ENCODE results near the gene OR8K5. TPM values are rescaled to one million over a fixed set of nuclear protein-coding genes. Genes with fewer than 3 reads are reported as not detected.

The OR8K5 gene
- total RNA-seq, 1 experiment from 2014 or later = not detected

DNA sequence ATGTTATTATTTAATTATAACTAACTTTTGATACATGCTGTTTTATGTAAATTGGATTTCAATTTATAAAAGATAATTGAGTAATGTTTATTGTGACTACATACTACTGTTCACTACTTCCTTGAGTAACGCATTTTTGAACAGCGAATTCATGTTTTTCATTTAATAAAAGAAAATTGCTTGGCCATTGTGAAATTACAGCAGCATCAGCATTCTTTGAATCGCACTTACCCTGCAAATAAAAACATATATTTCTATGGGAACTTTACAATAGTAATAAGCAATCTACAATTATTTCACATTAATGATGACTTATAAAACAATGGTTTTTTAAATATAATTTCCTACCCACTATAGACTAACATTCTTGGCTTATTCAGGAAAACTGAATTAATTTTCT lies 36.6 kb upstream of the OR8K5 start:
- ChIA-PET POLR2A (ENCODE audit: unreplicated experiment) (no interaction called here), CTCF (no interaction called here)
- DNase-seq (no peak), ATAC-seq (no peak)
- TF ChIP-seq EZH2 (IDR thresholded peaks at IDR 0.05; ENCODE audit: low read length, unreplicated experiment) (no peak), EZH2phosphoT487 (IDR thresholded peaks at IDR 0.05; ENCODE audit: borderline replicate concordance, low read length) (no peak)
- TF ChIP-seq, protein P1, sequence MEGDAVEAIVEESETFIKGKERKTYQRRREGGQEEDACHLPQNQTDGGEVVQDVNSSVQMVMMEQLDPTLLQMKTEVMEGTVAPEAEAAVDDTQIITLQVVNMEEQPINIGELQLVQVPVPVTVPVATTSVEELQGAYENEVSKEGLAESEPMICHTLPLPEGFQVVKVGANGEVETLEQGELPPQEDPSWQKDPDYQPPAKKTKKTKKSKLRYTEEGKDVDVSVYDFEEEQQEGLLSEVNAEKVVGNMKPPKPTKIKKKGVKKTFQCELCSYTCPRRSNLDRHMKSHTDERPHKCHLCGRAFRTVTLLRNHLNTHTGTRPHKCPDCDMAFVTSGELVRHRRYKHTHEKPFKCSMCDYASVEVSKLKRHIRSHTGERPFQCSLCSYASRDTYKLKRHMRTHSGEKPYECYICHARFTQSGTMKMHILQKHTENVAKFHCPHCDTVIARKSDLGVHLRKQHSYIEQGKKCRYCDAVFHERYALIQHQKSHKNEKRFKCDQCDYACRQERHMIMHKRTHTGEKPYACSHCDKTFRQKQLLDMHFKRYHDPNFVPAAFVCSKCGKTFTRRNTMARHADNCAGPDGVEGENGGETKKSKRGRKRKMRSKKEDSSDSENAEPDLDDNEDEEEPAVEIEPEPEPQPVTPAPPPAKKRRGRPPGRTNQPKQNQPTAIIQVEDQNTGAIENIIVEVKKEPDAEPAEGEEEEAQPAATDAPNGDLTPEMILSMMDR (conservative IDR thresholded peaks at IDR 0.05; ENCODE audit: low read depth, low read length) = no peak
- H3K9ac ChIP-seq (ENCODE audit: low read length) = no peak overlapping the region
- no peaks in the 10 kb centered on the region for H3F3A ChIP-seq (ENCODE audit: low read length, unreplicated experiment)
- no peaks in the 10 kb centered on the region for H3K79me2 ChIP-seq (ENCODE audit: low read length)
- no peak overlapping the region for H2AFZ ChIP-seq (ENCODE audit: low read length)
- H3K27ac ChIP-seq (ENCODE audit: low read length) = no peak overlapping the region
- H3K4me3 ChIP-seq (ENCODE audit: low read length) = no peak overlapping the region
- intact Hi-C loops (cut with micrococcal nuclease) = no loop called here
- H3K9me3 ChIP-seq (ENCODE audit: low read length) = peaks cover 34% of the 10 kb centered on the region
- H3K4me2 ChIP-seq (ENCODE audit: low read length) = no peak overlapping the region
- no peaks in the 10 kb centered on the region for H4K20me1 ChIP-seq (ENCODE audit: low read length)
- no peaks in the 10 kb centered on the region for H3K36me3 ChIP-seq (ENCODE audit: low read depth, low read length)
- H3K9me2 ChIP-seq (replicated peaks; ENCODE audit: low read length) = no peaks in the 10 kb centered on the region
- no peaks in the 10 kb centered on the region for H3K4me1 ChIP-seq (ENCODE audit: insufficient read depth, low read length)
- BruUV-seq (replicated peaks) = no TSS peak
- H3K27me3 ChIP-seq (ENCODE audit: low read length) = no peaks in the 10 kb centered on the region

DNA sequence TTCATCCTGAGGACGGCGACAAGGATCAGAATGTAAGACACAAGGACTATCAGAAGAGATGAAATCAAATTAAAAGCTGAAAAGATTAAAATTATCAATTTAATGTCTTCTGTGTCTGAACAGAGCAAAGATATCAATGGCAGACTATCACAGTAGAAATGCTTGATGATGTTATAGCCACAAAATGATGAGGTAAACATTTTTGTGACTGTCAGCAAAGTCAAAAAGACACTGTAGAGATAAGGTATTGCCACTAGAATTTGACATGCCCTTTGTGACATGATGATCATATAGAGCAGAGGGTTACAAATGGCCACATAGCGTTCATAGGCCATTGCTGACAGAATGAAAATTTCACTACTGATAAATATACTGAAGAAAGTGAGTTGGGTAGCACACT lies 28.5 kb upstream of the OR8K5 start:
- Histone ChIP-seq H3K9me2 (replicated peaks; ENCODE audit: low read length) (no peaks in the 10 kb centered on the region), H3K27ac (ENCODE audit: low read length) (no peak overlapping the region), H3K4me3 (ENCODE audit: low read length) (no peak overlapping the region), H3K9ac (ENCODE audit: low read length) (no peak overlapping the region), H3K36me3 (ENCODE audit: low read depth, low read length) (no peaks in the 10 kb centered on the region), H3K9me3 (ENCODE audit: low read length) (peaks cover 16% of the 10 kb centered on the region), H3F3A (ENCODE audit: low read length, unreplicated experiment) (no peaks in the 10 kb centered on the region), H2AFZ (ENCODE audit: low read length) (no peak overlapping the region), H3K4me2 (ENCODE audit: low read length) (no peak overlapping the region), H3K4me1 (ENCODE audit: insufficient read depth, low read length) (no peaks in the 10 kb centered on the region), H4K20me1 (ENCODE audit: low read length) (no peaks in the 10 kb centered on the region), H3K79me2 (ENCODE audit: low read length) (no peaks in the 10 kb centered on the region), H3K27me3 (ENCODE audit: low read length) (no peaks in the 10 kb centered on the region)
- ATAC-seq (no peak), DNase-seq (no peak)
- no TSS peak for BruUV-seq (replicated peaks)
- intact Hi-C loops (cut with micrococcal nuclease) = no loop called here
- ChIA-PET POLR2A (ENCODE audit: unreplicated experiment) (no interaction called here), CTCF (no interaction called here)
- no peak for TF ChIP-seq EZH2phosphoT487 (IDR thresholded peaks at IDR 0.05; ENCODE audit: borderline replicate concordance, low read length)
- TF ChIP-seq, protein P1 (conservative IDR thresholded peaks at IDR 0.05; ENCODE audit: low read depth, low read length) = no peak
- TF ChIP-seq EZH2 (IDR thresholded peaks at IDR 0.05; ENCODE audit: low read length, unreplicated experiment) = no peak

GRCh38 chr11:56183459-56183858 lies 23.3 kb upstream of the OR8K5 start:
- POLR2A ChIA-PET (ENCODE audit: unreplicated experiment) = no interaction called here
- no peak for ATAC-seq
- TF ChIP-seq, protein P1 (conservative IDR thresholded peaks at IDR 0.05; ENCODE audit: low read depth, low read length) = no peak
- TF ChIP-seq EZH2 (IDR thresholded peaks at IDR 0.05; ENCODE audit: low read length, unreplicated experiment) = no peak
- no peak for TF ChIP-seq EZH2phosphoT487 (IDR thresholded peaks at IDR 0.05; ENCODE audit: borderline replicate concordance, low read length)

More at GRCh38 chr11:56183459-56183858, 23.3 kb upstream of the OR8K5 start:
- H3K9ac ChIP-seq (ENCODE audit: low read length) = no peak overlapping the region
- BruUV-seq (replicated peaks) = no TSS peak
- H3F3A ChIP-seq (ENCODE audit: low read length, unreplicated experiment) = no peaks in the 10 kb centered on the region
- CTCF ChIA-PET = no interaction called here
- intact Hi-C loops (cut with micrococcal nuclease) = no loop called here
- no peaks in the 10 kb centered on the region for H3K36me3 ChIP-seq (ENCODE audit: low read depth, low read length)
- H4K20me1 ChIP-seq (ENCODE audit: low read length) = no peaks in the 10 kb centered on the region
- H3K27me3 ChIP-seq (ENCODE audit: low read length) = no peaks in the 10 kb centered on the region
- no peak overlapping the region for H2AFZ ChIP-seq (ENCODE audit: low read length)
- H3K9me2 ChIP-seq (replicated peaks; ENCODE audit: low read length) = no peaks in the 10 kb centered on the region
- peaks cover 21% of the 10 kb centered on the region for H3K9me3 ChIP-seq (ENCODE audit: low read length)
- H3K27ac ChIP-seq (ENCODE audit: low read length) = no peak overlapping the region
- no peak for DNase-seq
- no peaks in the 10 kb centered on the region for H3K79me2 ChIP-seq (ENCODE audit: low read length)
- no peak overlapping the region for H3K4me3 ChIP-seq (ENCODE audit: low read length)
- H3K4me1 ChIP-seq (ENCODE audit: insufficient read depth, low read length) = no peaks in the 10 kb centered on the region
- no peak overlapping the region for H3K4me2 ChIP-seq (ENCODE audit: low read length)

All from PC-3 (cell line).